B cell (primary cell): ENCODE results near the gene CPHXL. TPM values are rescaled to one million over a fixed set of nuclear protein-coding genes. Genes with fewer than 3 reads are reported as not detected.

Experiments
- ATAC-seq: fragments of 200-7000 bp; cut with Tn5 transposase; one replicate; pipeline ENCODE4 v1.10.0; 2021; ENCODE audit warnings: low read depth, mild to moderate bottlenecking, moderate number of reproducible peaks, moderate library complexity
- CTCF ChIA-PET: fragments of 350-600 bp; sonication (Branson Sonifier 250); formaldehyde crosslinking; loops from one replicate; lab custom pipeline; 2021; ENCODE audit warnings: antibody characterized with exemption, inconsistent platforms; lab: Charles Lee
- POLR2A ChIA-PET: fragments of 350-600 bp; sonication (Branson Sonifier 250); formaldehyde crosslinking; loops from one replicate; lab custom pipeline; 2021; ENCODE audit warnings: antibody characterized with exemption; lab: Charles Lee
- DNase-seq: peaks from one replicate; pipeline ENCODE4 v3.0.0; 2013
- H2AFZ ChIP-seq: 2 replicates; pipeline ENCODE4 v1.6.1; 2012; ENCODE audit warnings: mild to moderate bottlenecking, low read depth, low read length; ENCODE audit not compliant: insufficient read depth, poor library complexity, severe bottlenecking
- H3K27ac ChIP-seq, 2 donors: 1 replicate in 1 of 2; 2 replicates in 1 of 2; pipeline ENCODE4 v1.5.1; 2012 to 2013; ENCODE audit warnings: low read length in 2 of 2, mild to moderate bottlenecking in 2 of 2, moderate library complexity in 1 of 2
- H3K27me3 ChIP-seq, 4 experiments: fragments of 200-600 bp in 1 of 4; sonication (generic) in 1 of 4; replicated peaks in 1 of 4; 1 replicate in 2 of 4; 2 replicates in 2 of 4; pipeline versions ENCODE4 v1.6.1 to v1.7.0; 2013 to 2016; ENCODE audit warnings: low read length in 3 of 4, mild to moderate bottlenecking in 2 of 4, mixed read lengths in 1 of 4, moderate library complexity in 1 of 4; ENCODE audit not compliant: insufficient read depth in 4 of 4, control insufficient read depth in 3 of 4; ENCODE audit errors: control extremely low read depth in 1 of 4
- H3K36me3 ChIP-seq, 2 experiments: replicated peaks in 1 of 2; 1 replicate in 1 of 2; 2 replicates in 1 of 2; pipeline versions ENCODE4 v1.6.1 to v1.7.1; 2013; ENCODE audit warnings: low read length in 1 of 2; ENCODE audit not compliant: insufficient read depth in 2 of 2, control insufficient read depth in 1 of 2; ENCODE audit errors: control extremely low read depth in 1 of 2, extremely low read depth in 1 of 2
- H3K4me1 ChIP-seq, 2 donors: fragments of 200-600 bp in 1 of 2; sonication (generic) in 1 of 2; 1 replicate in 1 of 2; 2 replicates in 1 of 2; pipeline versions ENCODE4 v1.5.1 to v1.6.1; 2013 to 2017; ENCODE audit warnings: low read length in 2 of 2; ENCODE audit not compliant: control insufficient read depth in 2 of 2, insufficient read depth in 2 of 2
- H3K4me2 ChIP-seq: replicated peaks from 2 replicates; pipeline ENCODE3; 2012; ENCODE audit warnings: mild to moderate bottlenecking, low read depth, low read length; ENCODE audit not compliant: poor library complexity, severe bottlenecking
- H3K4me3 ChIP-seq, 5 experiments: fragments of 200-600 bp in 1 of 5; sonication (generic) in 1 of 5; 1 replicate in 3 of 5; 2 replicates in 2 of 5; pipeline versions ENCODE4 v1.5.1 to v1.7.0; 2011 to 2016; ENCODE audit warnings: low read length in 4 of 5, mild to moderate bottlenecking in 4 of 5, low read depth in 2 of 5, control low read depth in 1 of 5, moderate library complexity in 1 of 5; ENCODE audit not compliant: insufficient read depth in 1 of 5; ENCODE audit errors: control extremely low read depth in 1 of 5, extremely low read depth in 1 of 5
- H3K79me2 ChIP-seq: fragments of 200-600 bp; sonication (generic); one replicate; pipeline ENCODE4 v1.6.0; 2016; ENCODE audit warnings: low read length; ENCODE audit not compliant: control insufficient read depth, insufficient read depth
- H3K9ac ChIP-seq: fragments of 200-600 bp; sonication (generic); 2 replicates; pipeline ENCODE4 v1.6.1; 2017; ENCODE audit warnings: mild to moderate bottlenecking, low read length, moderate library complexity
- H3K9me3 ChIP-seq, 3 donors: one replicate each; pipeline versions ENCODE4 v1.6.1 to v1.7.1; 2013; ENCODE audit warnings: low read length in 2 of 3; ENCODE audit not compliant: control insufficient read depth in 2 of 3, insufficient read depth in 1 of 3; ENCODE audit errors: control extremely low read depth in 1 of 3
- H4K20me1 ChIP-seq: 2 replicates; pipeline ENCODE4 v1.6.0; 2012; ENCODE audit warnings: mild to moderate bottlenecking, low read length; ENCODE audit not compliant: insufficient read depth, control insufficient read depth, poor library complexity, severe bottlenecking
- H3K27ac Mint-ChIP-seq: one replicate; pipeline ENCODE4 v1.8.0; 2021; ENCODE audit warnings: mixed read lengths
- H3K27me3 Mint-ChIP-seq: one replicate; pipeline ENCODE4 v1.8.0; 2021; ENCODE audit warnings: mixed read lengths
- H3K4me1 Mint-ChIP-seq: one replicate; pipeline ENCODE4 v1.8.0; 2021; ENCODE audit warnings: mixed read lengths
- H3K4me3 Mint-ChIP-seq: one replicate; pipeline ENCODE4 v1.8.0; 2021; ENCODE audit warnings: mixed read lengths
- H3K9me3 Mint-ChIP-seq: one replicate; pipeline ENCODE4 v1.8.0; 2022; ENCODE audit warnings: mixed read lengths; ENCODE audit not compliant: insufficient read depth
- CTCF ChIP-seq: fragments of 200-600 bp; IDR thresholded peaks from one replicate; pipeline ENCODE4 v1.8.0; 2022; ENCODE audit warnings: antibody characterized with exemption, mild to moderate bottlenecking
- EZH2 ChIP-seq: IDR thresholded peaks from 2 replicates; pipeline ENCODE4 v1.6.1; 2012; ENCODE audit warnings: borderline replicate concordance, low read depth, mild to moderate bottlenecking, moderate library complexity, low read length; ENCODE audit not compliant: insufficient read depth, poor library complexity, severe bottlenecking
- WGBS: methylation state at CpG from one replicate; pipeline ENCODE4 v1.1.5; 2013; ENCODE audit warnings: missing lambda C conversion rate; ENCODE audit not compliant: insufficient coverage; 5-methylcytosine and 5-hydroxymethylcytosine counted together
- intact Hi-C: fragments of 100-400 bp; cut with micrococcal nuclease; formaldehyde crosslinking; loops from one replicate; pipeline ENCODE4 v1.10.0; 2022
- polyA minus RNA-seq: library from RNA; depleted of rRNA, polyadenylated mRNA; stranded (reverse); fragments of >200 nt; gene quantifications from 2 replicates; pipeline ENCODE4 v1.2.3, GENCODE V29; 2012
- polyA plus RNA-seq: library from polyadenylated mRNA; depleted of rRNA; stranded (reverse); fragments of >200 nt; gene quantifications from 2 replicates; pipeline ENCODE4 v1.2.3, GENCODE V29; 2012
- total RNA-seq, 2 donors: library from RNA; stranded (reverse); fragments of 120-200 nt in 1 of 2; gene quantifications; 1 replicate in 1 of 2; 2 replicates in 1 of 2; pipeline versions ENCODE4 v1.2.3 to v1.2.4, GENCODE V29; 2013 to 2022

The CPHXL gene
- total RNA-seq (not detected in 2 replicates), polyA plus RNA-seq (not detected in 2 replicates), polyA minus RNA-seq (not detected in 2 replicates)
- total RNA-seq (2013) = not detected

GRCh38 chr16:75726390-75726789 is at the start of gene CPHXL:
CPHXL (minus strand) TSS chr16:75726490; CDS start chr16:75726442, 48 bp downstream.
- H3K4me3 ChIP-seq = no peak within 1 kb of the TSS
- ATAC-seq (no peak), DNase-seq (no peak)
- no peak within 1 kb of the TSS for H3K9ac ChIP-seq
- WGBS = 94% methylated on average over 2 of the region's 5 CpGs
- H3K79me2 ChIP-seq = no peaks in the 10 kb centered on the region
- H3K4me2 ChIP-seq = no peak within 1 kb of the TSS
- Mint-ChIP-seq H3K27ac (no peak within 1 kb of the TSS), H3K27me3 (peaks cover 3% of the 10 kb centered on the region), H3K4me3 (no peak within 1 kb of the TSS), H3K4me1 (no peaks in the 10 kb centered on the region), H3K9me3 (no peaks in the 10 kb centered on the region)
- H3K4me1 ChIP-seq = no peaks in the 10 kb centered on the region
- H3K27ac ChIP-seq = no peak within 1 kb of the TSS
- H4K20me1 ChIP-seq = no peaks in the 10 kb centered on the region
- no peaks in the 10 kb centered on the region for H3K36me3 ChIP-seq
- CTCF ChIA-PET = no interaction called here
- no peak for TF ChIP-seq CTCF
- TF ChIP-seq EZH2 = no peak
- intact Hi-C loops = no loop called here
- POLR2A ChIA-PET = no interaction called here
- H3K27me3 ChIP-seq = no peaks in the 10 kb centered on the region
- H2AFZ ChIP-seq = no peak within 1 kb of the TSS
- H3K9me3 ChIP-seq = peaks cover 0 to 4% (median 0%) of the 10 kb centered on the region in 3 donors

GRCh38 chr16:75774197-75774596 is 47.9 kb upstream of the CPHXL start:
- peaks cover 6% of the 10 kb centered on the region for H3K4me1 Mint-ChIP-seq
- ChIA-PET POLR2A (no interaction called here), CTCF (interaction anchor here (1.1 to 2.7 kb wide), 4 partner anchors 8 to 302 kb away, joined by 3 to 9 read pairs (median 4); no protein-coding TSS in a partner anchor)
- H3K27ac Mint-ChIP-seq = no peak overlapping the region
- Histone ChIP-seq H3K4me1 (no peaks in the 10 kb centered on the region), H4K20me1 (no peaks in the 10 kb centered on the region), H3K4me3 (no peak overlapping the region), H3K27me3 (peaks cover 0 to 23% (median 8%) of the 10 kb centered on the region in 4 experiments), H3K79me2 (no peaks in the 10 kb centered on the region), H2AFZ (no peak overlapping the region), H3K27ac (no peak overlapping the region), H3K9me3 (peaks cover 4% of the 10 kb centered on the region in 3 donors), H3K4me2 (no peak overlapping the region), H3K9ac (no peak overlapping the region), H3K36me3 (no peaks in the 10 kb centered on the region)
- intact Hi-C loops = no loop called here
- H3K9me3 Mint-ChIP-seq = no peaks in the 10 kb centered on the region
- ATAC-seq = no peak
- DNase-seq = no peak
- H3K27me3 Mint-ChIP-seq = peaks cover 31% of the 10 kb centered on the region
- H3K4me3 Mint-ChIP-seq = no peak overlapping the region
- TF ChIP-seq EZH2 (no peak), CTCF (no peak)
- WGBS = no CpG with 5 or more reads among the region's 1 CpG
